ENCODE data around the gene HSD11B2.
"Not testable (repeated sequence)": the region's sequence is repeated elsewhere in the genome, so short reads cannot be mapped to it uniquely, and the experiment has no call there.

HSD11B2 gene

GRCh38 chr16:67412294-67412693 is 18.6 kb upstream of the HSD11B2 start:
- H3K4me3 ChIP-seq (ENCODE audit: low read depth, low read length) = no peak overlapping the region

GRCh38 chr16:67413978-67414911 is 16.7 kb upstream of the HSD11B2 start:
- no peak for DNase-seq (ENCODE audit: low read depth)
- H3K4me3 ChIP-seq (ENCODE audit: low read depth, low read length) = no peak overlapping the region

More at GRCh38 chr16:67412294-67412693, 18.6 kb upstream of the HSD11B2 start:
- DNase-seq (ENCODE audit: low read depth) = no peak

GRCh38 chr16:67415421-67415820 is 15.5 kb upstream of the HSD11B2 start:
- H3K4me3 ChIP-seq (ENCODE audit: low read depth, low read length) = peak overlapping the region; percentile 76
- not testable (repeated sequence) for DNase-seq (ENCODE audit: low read depth)

GRCh38 chr16:67415872-67416793 is 14.8 kb upstream of the HSD11B2 start, which contains the start of gene ZDHHC1:
ZDHHC1 (minus strand) TSS chr16:67416477; CDS start chr16:67407775, 8,702 bp downstream.
- DNase-seq (ENCODE audit: low read depth) = no peak
- H3K4me3 ChIP-seq (ENCODE audit: low read depth, low read length) = peak within 1 kb of the TSS; percentile 76

- no peak for DNase-seq (ENCODE audit: low read depth)
- H3K4me3 ChIP-seq (ENCODE audit: low read depth, low read length) = no peak overlapping the region
Observed at GRCh38 chr16:67417333-67418061, 13.4 kb upstream of the HSD11B2 start.

GRCh38 chr16:67419502-67419901 is 11.4 kb upstream of the HSD11B2 start:
- H3K4me3 ChIP-seq (ENCODE audit: low read depth, low read length) = no peak overlapping the region
- DNase-seq (ENCODE audit: low read depth) = no peak

GRCh38 chr16:67419931-67420330 is 11.0 kb upstream of the HSD11B2 start:
- no peak overlapping the region for H3K4me3 ChIP-seq (ENCODE audit: low read depth, low read length)

GRCh38 chr16:67421030-67421429 is 9.9 kb upstream of the HSD11B2 start:
- H3K4me3 ChIP-seq (ENCODE audit: low read depth, low read length) = no peak overlapping the region
- DNase-seq (ENCODE audit: low read depth) = no peak

More at GRCh38 chr16:67419931-67420330, 11.0 kb upstream of the HSD11B2 start:
- no peak for DNase-seq (ENCODE audit: low read depth)

GRCh38 chr16:67423015-67423414 is 7.9 kb upstream of the HSD11B2 start:
- no peak overlapping the region for H3K4me3 ChIP-seq (ENCODE audit: low read depth, low read length)
- DNase-seq (ENCODE audit: low read depth) = no peak

GRCh38 chr16:67423611-67424260 is 7.2 kb upstream of the HSD11B2 start:
- H3K4me3 ChIP-seq (ENCODE audit: low read depth, low read length) = no peak overlapping the region
- no peak for DNase-seq (ENCODE audit: low read depth)

GRCh38 chr16:67424261-67424615 is 6.7 kb upstream of the HSD11B2 start:
- H3K4me3 ChIP-seq (ENCODE audit: low read depth, low read length) = no peak overlapping the region
- no peak for DNase-seq (ENCODE audit: low read depth)

GRCh38 chr16:67425061-67425460 is 5.9 kb upstream of the HSD11B2 start:
- no peak overlapping the region for H3K4me3 ChIP-seq (ENCODE audit: low read depth, low read length)
- DNase-seq (ENCODE audit: low read depth) = no peak

GRCh38 chr16:67425580-67425979 is 5.3 kb upstream of the HSD11B2 start:
- no peak for DNase-seq (ENCODE audit: low read depth)
- H3K4me3 ChIP-seq (ENCODE audit: low read depth, low read length) = no peak overlapping the region

GRCh38 chr16:67426022-67426421 is 4.9 kb upstream of the HSD11B2 start:
- no peak overlapping the region for H3K4me3 ChIP-seq (ENCODE audit: low read depth, low read length)
- no peak for DNase-seq (ENCODE audit: low read depth)

- no peak for DNase-seq (ENCODE audit: low read depth)
- H3K4me3 ChIP-seq (ENCODE audit: low read depth, low read length) = no peak overlapping the region
Observed at GRCh38 chr16:67426950-67427349, 4.0 kb upstream of the HSD11B2 start.

GRCh38 chr16:67428146-67428731 is 2.7 kb upstream of the HSD11B2 start:
- DNase-seq (ENCODE audit: low read depth) = no peak
- no peak overlapping the region for H3K4me3 ChIP-seq (ENCODE audit: low read depth, low read length)

- H3K4me3 ChIP-seq (ENCODE audit: low read depth, low read length) = no peak overlapping the region
- no peak for DNase-seq (ENCODE audit: low read depth)
Observed at GRCh38 chr16:67429053-67429798, 1.7 kb upstream of the HSD11B2 start.

All from skeletal muscle cell (primary cell).